PC-3 (cell line): ENCODE data around the gene CHST9. TPM values are rescaled to one million over a fixed set of nuclear protein-coding genes. Genes with fewer than 3 reads are reported as not detected.

ENCODE experiments used
- ATAC-seq: fragments of 200-7000 bp; cut with Tn5 transposase; 2 replicates; pipeline ENCODE4 v1.9.1; 2020; ENCODE audit warnings: mild to moderate bottlenecking, moderate library complexity
- BruUV-seq: library from RNA; stranded (reverse); fragments of 400-500 nt; replicated peaks from 2 replicates; lab custom pipeline; 2021; lab: Mats Ljungman, UMichigan
- CTCF ChIA-PET: fragments of 300-600 bp; sonication (Branson Sonifier 250); formaldehyde crosslinking; loops from one replicate; lab custom pipeline; 2022; ENCODE audit warnings: antibody characterized with exemption; lab: Charles Lee
- POLR2A ChIA-PET: fragments of 300-600 bp; sonication (Branson Sonifier 250); formaldehyde crosslinking; loops from one replicate; lab custom pipeline; 2022; ENCODE audit warnings: antibody characterized with exemption; ENCODE audit not compliant: unreplicated experiment; lab: Charles Lee
- DNase-seq: peaks from one replicate; pipeline ENCODE4 v3.0.0-alpha.2; 2015
- H2AFZ ChIP-seq: fragments of 300-600 bp; sonication (generic); 2 replicates; pipeline ENCODE4 v1.6.0; 2016; ENCODE audit warnings: antibody characterized with exemption, low read length
- H3F3A ChIP-seq: fragments of 300-600 bp; sonication (generic); one replicate; pipeline ENCODE4 v1.6.0; 2017; ENCODE audit warnings: antibody characterized with exemption, low read length, control low read depth, mild to moderate bottlenecking; ENCODE audit not compliant: unreplicated experiment
- H3K27ac ChIP-seq: fragments of 300-600 bp; sonication (generic); 2 replicates; pipeline ENCODE4 v1.5.1; 2016; ENCODE audit warnings: mild to moderate bottlenecking, low read length
- H3K27me3 ChIP-seq: fragments of 300-600 bp; sonication (generic); 2 replicates; pipeline ENCODE4 v1.6.1; 2016; ENCODE audit warnings: low read length, mixed read lengths
- H3K36me3 ChIP-seq: fragments of 300-600 bp; sonication (generic); 2 replicates; pipeline ENCODE4 v1.6.1; 2016; ENCODE audit warnings: low read depth, mixed run types, low read length, mixed read lengths
- H3K4me1 ChIP-seq: fragments of 300-600 bp; sonication (generic); 2 replicates; pipeline ENCODE4 v1.5.1; 2016; ENCODE audit warnings: low read length; ENCODE audit not compliant: insufficient read depth
- H3K4me2 ChIP-seq: fragments of 300-600 bp; sonication (generic); 2 replicates; pipeline ENCODE4 v1.6.0; 2016; ENCODE audit warnings: low read length
- H3K4me3 ChIP-seq: fragments of 300-600 bp; sonication (generic); 2 replicates; pipeline ENCODE4 v1.5.1; 2016; ENCODE audit warnings: mild to moderate bottlenecking, low read length, mixed read lengths
- H3K79me2 ChIP-seq: fragments of 300-600 bp; sonication (generic); 2 replicates; pipeline ENCODE4 v1.6.1; 2017; ENCODE audit warnings: low read length, mixed read lengths
- H3K9ac ChIP-seq: fragments of 300-600 bp; sonication (generic); 2 replicates; pipeline ENCODE4 v1.6.0; 2016; ENCODE audit warnings: mild to moderate bottlenecking, low read length
- H3K9me2 ChIP-seq: fragments of 300-600 bp; sonication (generic); replicated peaks from 2 replicates; pipeline ENCODE4 v1.6.1; 2016; ENCODE audit warnings: mixed run types, low read length, mixed read lengths
- H3K9me3 ChIP-seq: fragments of 300-600 bp; sonication (generic); 2 replicates; pipeline ENCODE4 v1.6.1; 2016; ENCODE audit warnings: low read length, mixed read lengths
- H4K20me1 ChIP-seq: fragments of 300-600 bp; sonication (generic); 2 replicates; pipeline ENCODE4 v1.6.1; 2016; ENCODE audit warnings: low read length, mixed read lengths
- CTCF ChIP-seq: fragments of 300-600 bp; sonication (generic); conservative IDR thresholded peaks from 2 replicates; pipeline ENCODE4 v1.5.1; 2017; ENCODE audit warnings: antibody characterized with exemption, low read depth, mild to moderate bottlenecking, low read length
- EZH2 ChIP-seq: fragments of 300-600 bp; sonication (generic); IDR thresholded peaks from one replicate; pipeline ENCODE4 v1.6.1; 2017; ENCODE audit warnings: antibody characterized with exemption, mild to moderate bottlenecking, low read length; ENCODE audit not compliant: unreplicated experiment
- EZH2phosphoT487 ChIP-seq: fragments of 300-600 bp; sonication (generic); IDR thresholded peaks from 2 replicates; pipeline ENCODE4 v1.6.1; 2018; ENCODE audit warnings: mild to moderate bottlenecking, antibody characterized with exemption, low read length, borderline replicate concordance
- intact Hi-C: fragments of 100-400 bp; cut with micrococcal nuclease; formaldehyde crosslinking; loops from 2 replicates; pipeline ENCODE4 v1.9.0; 2023
- total RNA-seq: library from RNA; depleted of rRNA; stranded (reverse); fragments of >200 nt; gene quantifications from 2 replicates; pipeline ENCODE4 v1.2.3, GENCODE V29; 2014

Gene CHST9
- total RNA-seq, 1 experiment from 2014 or later = not detected

GRCh38 chr18:27144672-27145071 lies 40.4 kb downstream of the CHST9 start:
- Histone ChIP-seq H3K4me2 (no peak overlapping the region), H3K9me3 (no peaks in the 10 kb centered on the region), H3K27ac (no peak overlapping the region), H3F3A (no peaks in the 10 kb centered on the region), H3K27me3 (peaks cover 40% of the 10 kb centered on the region), H3K36me3 (no peaks in the 10 kb centered on the region), H3K9ac (no peak overlapping the region), H3K9me2 (no peaks in the 10 kb centered on the region), H2AFZ (no peak overlapping the region), H3K4me3 (no peak overlapping the region), H3K79me2 (no peaks in the 10 kb centered on the region), H4K20me1 (no peaks in the 10 kb centered on the region), H3K4me1 (no peaks in the 10 kb centered on the region)
- BruUV-seq = no TSS peak
- no peak for DNase-seq
- ChIA-PET POLR2A (no interaction called here), CTCF (no interaction called here)
- TF ChIP-seq EZH2 (no peak), EZH2phosphoT487 (no peak), CTCF (no peak)
- intact Hi-C loops = no loop called here
- no peak for ATAC-seq

DNA sequence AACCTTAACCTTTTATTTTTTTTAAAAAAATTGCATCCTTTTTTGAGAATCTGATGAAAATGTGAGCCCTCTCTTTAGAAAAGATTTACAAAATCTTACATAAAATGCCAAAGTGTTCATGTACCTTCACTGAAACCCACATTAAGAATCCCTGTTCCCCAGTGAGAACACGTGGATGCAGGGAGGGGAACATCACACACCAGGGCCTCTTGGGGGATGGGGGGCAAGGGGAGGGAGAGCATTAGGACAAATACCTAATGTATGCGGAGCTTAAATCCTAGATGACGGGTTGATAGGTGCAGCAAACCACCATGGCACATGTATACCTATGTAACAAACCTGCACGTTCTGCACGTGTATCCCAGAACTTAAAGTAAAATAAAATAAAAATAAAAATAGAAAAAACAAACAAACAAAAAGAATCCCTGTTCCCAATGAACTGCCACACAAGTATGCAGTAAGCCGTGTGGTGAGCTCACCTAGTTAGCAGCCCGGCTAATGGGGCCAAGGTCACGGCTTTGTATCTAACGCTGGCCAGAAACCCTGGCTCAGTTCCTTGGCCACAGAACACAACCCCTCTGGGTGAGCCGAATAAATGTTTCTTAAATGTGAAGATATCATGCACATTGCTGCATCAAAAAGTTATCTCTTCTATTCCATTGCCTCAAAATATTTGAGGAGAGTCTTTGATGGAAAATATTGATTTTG lies 41.4 kb downstream of the CHST9 start:
- H4K20me1 ChIP-seq = no peaks in the 10 kb centered on the region
- CTCF ChIA-PET = no interaction called here

More for the DNA sequence above, 41.4 kb downstream of the CHST9 start:
- H3K79me2 ChIP-seq = no peaks in the 10 kb centered on the region
- no peak overlapping the region for H3K4me3 ChIP-seq
- H3F3A ChIP-seq = no peaks in the 10 kb centered on the region
- H3K4me1 ChIP-seq = no peaks in the 10 kb centered on the region
- no peak overlapping the region for H3K4me2 ChIP-seq
- no peak overlapping the region for H2AFZ ChIP-seq
- BruUV-seq = no TSS peak
- TF ChIP-seq EZH2phosphoT487 = no peak
- TF ChIP-seq EZH2 = no peak
- no peak for TF ChIP-seq CTCF
- no peak overlapping the region for H3K9ac ChIP-seq
- no peak overlapping the region for H3K27ac ChIP-seq
- ATAC-seq (no peak), DNase-seq (no peak)
- no peaks in the 10 kb centered on the region for H3K9me3 ChIP-seq
- H3K9me2 ChIP-seq = no peaks in the 10 kb centered on the region
- intact Hi-C loops = no loop called here
- H3K36me3 ChIP-seq = no peaks in the 10 kb centered on the region
- POLR2A ChIA-PET = no interaction called here
- peaks cover 41% of the 10 kb centered on the region for H3K27me3 ChIP-seq
